ENCODE data around the gene ZNF407.

Gene ZNF407

GRCh38 chr18:75088021-75088506 is 490.4 kb downstream of the ZNF407 start:
- in situ Hi-C loops (cut with HindIII; ENCODE audit: low sequenced_read_pairs), result no loop called here
- H3K4me3 ChIP-seq (ENCODE audit: low read depth, low read length), result no peak overlapping the region
- no peak for TF ChIP-seq CTCF (IDR thresholded peaks at IDR 0.05; ENCODE audit: low read depth, low read length, missing control alignments)
- no peak for DNase-seq (ENCODE audit: low read depth)

DNA sequence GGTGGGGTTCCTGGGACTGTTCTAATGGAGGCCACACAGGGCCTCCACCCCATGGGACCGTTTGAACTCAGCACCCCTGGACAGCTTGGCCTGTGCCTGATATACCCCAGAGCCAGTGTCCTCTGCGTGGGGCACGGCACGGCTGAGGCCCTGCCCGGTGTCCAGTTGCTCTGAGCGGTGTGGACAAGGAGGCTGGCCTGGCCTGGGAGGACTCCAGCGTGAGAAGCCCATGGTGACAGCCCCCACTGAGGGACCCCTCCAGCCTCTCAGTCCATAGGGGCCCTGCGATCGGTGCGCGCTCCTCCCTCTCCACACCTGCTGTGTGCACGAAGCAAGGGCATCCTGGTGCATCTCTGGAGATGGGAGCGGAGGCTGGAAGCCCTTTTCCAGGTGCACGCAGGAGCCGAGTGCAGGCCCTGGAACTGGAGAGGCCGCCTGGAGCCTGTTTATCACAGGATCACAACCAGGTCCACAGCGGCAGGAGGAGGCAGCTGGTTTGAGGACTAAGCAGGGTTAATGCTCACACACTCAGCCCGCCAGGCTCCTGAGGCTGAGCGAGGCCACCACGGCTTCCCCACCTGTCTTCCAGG is 491.0 kb downstream of the ZNF407 start:
- no peak for DNase-seq (ENCODE audit: low read depth)
- H3K4me3 ChIP-seq (ENCODE audit: low read depth, low read length), result no peak overlapping the region
- TF ChIP-seq CTCF (IDR thresholded peaks at IDR 0.05; ENCODE audit: low read depth, low read length, missing control alignments), result no peak
- in situ Hi-C loops (cut with HindIII; ENCODE audit: low sequenced_read_pairs), result no loop called here

GRCh38 chr18:75089748-75090327 is 492.2 kb downstream of the ZNF407 start:
- no peak overlapping the region for H3K4me3 ChIP-seq (ENCODE audit: low read depth, low read length)
- no peak for DNase-seq (ENCODE audit: low read depth)
- in situ Hi-C loops (cut with HindIII; ENCODE audit: low sequenced_read_pairs), result no loop called here

GRCh38 chr18:75090336-75090735 is 492.7 kb downstream of the ZNF407 start:
- TF ChIP-seq CTCF (IDR thresholded peaks at IDR 0.05; ENCODE audit: low read depth, low read length, missing control alignments), result no peak
- in situ Hi-C loops (cut with HindIII; ENCODE audit: low sequenced_read_pairs), result no loop called here
- DNase-seq (ENCODE audit: low read depth), result no peak
- H3K4me3 ChIP-seq (ENCODE audit: low read depth, low read length), result no peak overlapping the region

More at GRCh38 chr18:75089748-75090327, 492.2 kb downstream of the ZNF407 start:
- TF ChIP-seq CTCF (IDR thresholded peaks at IDR 0.05; ENCODE audit: low read depth, low read length, missing control alignments), result no peak

DNA sequence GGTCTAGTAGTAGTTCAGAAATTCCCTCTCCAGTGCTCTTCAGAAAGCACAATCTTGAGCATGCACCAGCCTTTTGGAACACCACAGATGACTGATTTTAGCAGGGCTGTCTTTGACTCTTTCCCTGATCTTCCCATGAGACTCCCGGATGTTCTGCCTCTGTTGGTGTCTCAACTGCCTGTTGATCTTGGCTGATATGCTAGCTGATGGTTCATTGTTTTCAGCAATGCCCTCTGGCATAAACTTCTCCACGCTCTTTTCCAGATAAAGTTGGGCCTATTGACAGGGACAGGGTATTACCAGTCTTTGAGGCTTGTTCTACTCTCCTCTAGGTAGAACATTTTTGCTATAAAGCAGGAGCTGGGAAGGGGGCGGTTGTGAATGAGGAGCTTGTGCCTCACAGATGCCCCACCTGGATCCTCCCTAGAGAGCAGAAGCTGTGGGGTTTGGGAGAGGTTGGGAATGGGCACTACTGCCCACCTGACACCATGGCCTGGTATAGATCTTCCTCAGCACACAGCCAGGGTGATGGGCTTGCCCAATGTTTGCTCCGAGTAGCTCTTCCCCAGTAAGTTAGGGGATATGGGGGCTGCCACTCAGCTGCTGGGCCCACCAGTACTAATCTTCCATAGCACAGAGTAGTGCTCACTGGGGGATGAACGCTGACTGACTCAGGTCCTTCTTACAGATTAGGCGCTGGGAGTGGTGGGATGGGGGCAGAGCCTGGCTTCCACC is 500.0 kb downstream of the ZNF407 start:
- no peak for DNase-seq (ENCODE audit: low read depth)
- H3K4me3 ChIP-seq (ENCODE audit: low read depth, low read length), result no peak overlapping the region
- in situ Hi-C loops (cut with HindIII; ENCODE audit: low sequenced_read_pairs), result no loop called here
- no peak for TF ChIP-seq CTCF (IDR thresholded peaks at IDR 0.05; ENCODE audit: low read depth, low read length, missing control alignments)

DNA sequence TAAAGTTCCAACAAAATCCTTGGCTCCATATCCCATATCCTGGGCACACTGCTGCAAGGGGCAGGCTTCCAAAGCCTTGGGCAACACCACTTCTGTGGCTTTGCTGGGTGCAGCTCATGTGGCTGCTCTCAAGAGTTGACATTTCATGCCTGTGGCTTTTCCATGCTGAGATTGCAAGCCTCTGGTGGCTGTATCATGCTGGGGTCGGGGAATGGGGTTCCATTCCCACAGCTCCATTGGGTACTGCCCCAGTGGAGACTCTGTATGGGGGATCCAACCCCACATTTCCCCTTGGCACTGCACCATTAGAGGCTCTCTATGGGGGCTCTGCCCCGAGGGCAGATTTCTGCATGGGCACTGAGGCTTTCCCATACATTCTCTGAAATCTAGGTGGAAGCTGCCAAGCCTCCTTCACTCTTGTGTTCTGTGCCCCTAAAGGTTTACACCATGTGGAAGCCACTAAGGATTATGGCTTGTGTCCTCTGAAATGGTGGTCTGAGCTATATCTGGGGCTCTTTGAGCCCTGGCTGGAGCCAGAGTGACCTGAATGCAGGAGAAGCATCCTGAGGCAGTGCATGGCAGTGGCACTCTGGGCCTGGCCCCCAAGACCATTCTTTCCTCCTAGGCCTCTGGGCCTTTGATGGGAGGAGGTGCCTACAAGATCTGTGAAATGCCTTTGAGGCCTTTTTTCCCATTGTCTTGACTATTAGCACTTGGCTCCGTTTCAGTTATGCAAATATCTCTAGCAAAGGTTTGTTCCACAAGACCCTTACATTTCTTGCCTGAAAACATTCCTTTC is 503.4 kb downstream of the ZNF407 start:
- DNase-seq (ENCODE audit: low read depth), result no peak
- in situ Hi-C loops (cut with HindIII; ENCODE audit: low sequenced_read_pairs), result no loop called here
- no peak overlapping the region for H3K4me3 ChIP-seq (ENCODE audit: low read depth, low read length)
- TF ChIP-seq CTCF (IDR thresholded peaks at IDR 0.05; ENCODE audit: low read depth, low read length, missing control alignments), result no peak
